ENCODE results near the gene SLN.

Gene SLN

GRCh38 chr11:107675902-107676301 is 36.0 kb downstream of the SLN start:
- DNase-seq (ENCODE audit: low read depth, low spot score) = no peak
- Histone ChIP-seq H3K9ac (ENCODE audit: insufficient read length, low read depth) (no peak overlapping the region), H3K4me3 (ENCODE audit: insufficient read length, low read depth) (no peak overlapping the region), H3K36me3 (ENCODE audit: insufficient read depth, insufficient read length, low read length) (no peaks in the 10 kb centered on the region), H3K9me3 (ENCODE audit: insufficient read depth, low read length) (no peaks in the 10 kb centered on the region), H3K27me3 (ENCODE audit: insufficient read depth, insufficient read length) (no peaks in the 10 kb centered on the region), H3K4me1 (ENCODE audit: insufficient read depth, insufficient read length) (no peaks in the 10 kb centered on the region)
- no peak for TF ChIP-seq ZNF274 (IDR thresholded peaks at IDR 0.05; ENCODE audit: low read depth, low read length)
- TF ChIP-seq SUZ12 (IDR thresholded peaks at IDR 0.05; ENCODE audit: extremely low read depth, insufficient read depth, insufficient read length) = no peak
- no peak for TF ChIP-seq YY1 (IDR thresholded peaks at IDR 0.05; ENCODE audit: insufficient read depth, insufficient read length)

GRCh38 chr11:107669893-107670601 is 41.8 kb downstream of the SLN start:
- Histone ChIP-seq H3K27me3 (ENCODE audit: insufficient read depth, insufficient read length) (no peaks in the 10 kb centered on the region), H3K4me3 (ENCODE audit: insufficient read length, low read depth) (no peak overlapping the region), H3K9ac (ENCODE audit: insufficient read length, low read depth) (no peak overlapping the region), H3K36me3 (ENCODE audit: insufficient read depth, insufficient read length, low read length) (no peaks in the 10 kb centered on the region), H3K9me3 (ENCODE audit: insufficient read depth, low read length) (no peaks in the 10 kb centered on the region), H3K4me1 (ENCODE audit: insufficient read depth, insufficient read length) (no peaks in the 10 kb centered on the region)
- TF ChIP-seq YY1 (IDR thresholded peaks at IDR 0.05; ENCODE audit: insufficient read depth, insufficient read length) (no peak), ZNF274 (IDR thresholded peaks at IDR 0.05; ENCODE audit: low read depth, low read length) (no peak), SUZ12 (IDR thresholded peaks at IDR 0.05; ENCODE audit: extremely low read depth, insufficient read depth, insufficient read length) (no peak)
- no peak for DNase-seq (ENCODE audit: low read depth, low spot score)

GRCh38 chr11:107669191-107669740 is 42.6 kb downstream of the SLN start:
- no peaks in the 10 kb centered on the region for H3K27me3 ChIP-seq (ENCODE audit: insufficient read depth, insufficient read length)
- DNase-seq (ENCODE audit: low read depth, low spot score) = no peak
- no peak overlapping the region for H3K9ac ChIP-seq (ENCODE audit: insufficient read length, low read depth)
- no peak overlapping the region for H3K4me3 ChIP-seq (ENCODE audit: insufficient read length, low read depth)
- no peaks in the 10 kb centered on the region for H3K9me3 ChIP-seq (ENCODE audit: insufficient read depth, low read length)
- no peaks in the 10 kb centered on the region for H3K36me3 ChIP-seq (ENCODE audit: insufficient read depth, insufficient read length, low read length)
- no peaks in the 10 kb centered on the region for H3K4me1 ChIP-seq (ENCODE audit: insufficient read depth, insufficient read length)
- TF ChIP-seq YY1 (IDR thresholded peaks at IDR 0.05; ENCODE audit: insufficient read depth, insufficient read length) (no peak), ZNF274 (IDR thresholded peaks at IDR 0.05; ENCODE audit: low read depth, low read length) (no peak), SUZ12 (IDR thresholded peaks at IDR 0.05; ENCODE audit: extremely low read depth, insufficient read depth, insufficient read length) (no peak)

- no peak overlapping the region for H3K4me3 ChIP-seq (ENCODE audit: insufficient read length, low read depth)
These were observed 44.8 kb downstream of the SLN start for GRCh38 chr11:107666911-107667613.

GRCh38 chr11:107665018-107665417 is 46.8 kb downstream of the SLN start:
- no peak for TF ChIP-seq SUZ12 (IDR thresholded peaks at IDR 0.05; ENCODE audit: extremely low read depth, insufficient read depth, insufficient read length)
- no peak for TF ChIP-seq ZNF274 (IDR thresholded peaks at IDR 0.05; ENCODE audit: low read depth, low read length)
- TF ChIP-seq YY1 (IDR thresholded peaks at IDR 0.05; ENCODE audit: insufficient read depth, insufficient read length) = no peak
- Histone ChIP-seq H3K9ac (ENCODE audit: insufficient read length, low read depth) (no peak overlapping the region), H3K36me3 (ENCODE audit: insufficient read depth, insufficient read length, low read length) (no peaks in the 10 kb centered on the region), H3K27me3 (ENCODE audit: insufficient read depth, insufficient read length) (no peaks in the 10 kb centered on the region), H3K4me1 (ENCODE audit: insufficient read depth, insufficient read length) (no peaks in the 10 kb centered on the region), H3K9me3 (ENCODE audit: insufficient read depth, low read length) (no peaks in the 10 kb centered on the region), H3K4me3 (ENCODE audit: insufficient read length, low read depth) (no peak overlapping the region)
- DNase-seq (ENCODE audit: low read depth, low spot score) = no peak

More at GRCh38 chr11:107666911-107667613, 44.8 kb downstream of the SLN start:
- Histone ChIP-seq H3K27me3 (ENCODE audit: insufficient read depth, insufficient read length) (no peaks in the 10 kb centered on the region), H3K9ac (ENCODE audit: insufficient read length, low read depth) (no peak overlapping the region), H3K4me1 (ENCODE audit: insufficient read depth, insufficient read length) (no peaks in the 10 kb centered on the region), H3K36me3 (ENCODE audit: insufficient read depth, insufficient read length, low read length) (no peaks in the 10 kb centered on the region), H3K9me3 (ENCODE audit: insufficient read depth, low read length) (no peaks in the 10 kb centered on the region)
- no peak for DNase-seq (ENCODE audit: low read depth, low spot score)
- TF ChIP-seq ZNF274 (IDR thresholded peaks at IDR 0.05; ENCODE audit: low read depth, low read length) = no peak
- TF ChIP-seq YY1 (IDR thresholded peaks at IDR 0.05; ENCODE audit: insufficient read depth, insufficient read length) = no peak
- no peak for TF ChIP-seq SUZ12 (IDR thresholded peaks at IDR 0.05; ENCODE audit: extremely low read depth, insufficient read depth, insufficient read length)

GRCh38 chr11:107661656-107662055 is 50.2 kb downstream of the SLN start:
- Histone ChIP-seq H3K9ac (ENCODE audit: insufficient read length, low read depth) (no peak overlapping the region), H3K36me3 (ENCODE audit: insufficient read depth, insufficient read length, low read length) (no peaks in the 10 kb centered on the region), H3K4me3 (ENCODE audit: insufficient read length, low read depth) (no peak overlapping the region), H3K4me1 (ENCODE audit: insufficient read depth, insufficient read length) (no peaks in the 10 kb centered on the region), H3K9me3 (ENCODE audit: insufficient read depth, low read length) (no peaks in the 10 kb centered on the region), H3K27me3 (ENCODE audit: insufficient read depth, insufficient read length) (no peaks in the 10 kb centered on the region)
- no peak for DNase-seq (ENCODE audit: low read depth, low spot score)
- TF ChIP-seq SUZ12 (IDR thresholded peaks at IDR 0.05; ENCODE audit: extremely low read depth, insufficient read depth, insufficient read length) (no peak), YY1 (IDR thresholded peaks at IDR 0.05; ENCODE audit: insufficient read depth, insufficient read length) (no peak), ZNF274 (IDR thresholded peaks at IDR 0.05; ENCODE audit: low read depth, low read length) (no peak)

- Histone ChIP-seq H3K4me3 (ENCODE audit: insufficient read length, low read depth) (no peak overlapping the region), H3K36me3 (ENCODE audit: insufficient read depth, insufficient read length, low read length) (no peaks in the 10 kb centered on the region), H3K9me3 (ENCODE audit: insufficient read depth, low read length) (no peaks in the 10 kb centered on the region), H3K4me1 (ENCODE audit: insufficient read depth, insufficient read length) (no peaks in the 10 kb centered on the region), H3K27me3 (ENCODE audit: insufficient read depth, insufficient read length) (no peaks in the 10 kb centered on the region), H3K9ac (ENCODE audit: insufficient read length, low read depth) (no peak overlapping the region)
- no peak for TF ChIP-seq ZNF274 (IDR thresholded peaks at IDR 0.05; ENCODE audit: low read depth, low read length)
- no peak for TF ChIP-seq YY1 (IDR thresholded peaks at IDR 0.05; ENCODE audit: insufficient read depth, insufficient read length)
- TF ChIP-seq SUZ12 (IDR thresholded peaks at IDR 0.05; ENCODE audit: extremely low read depth, insufficient read depth, insufficient read length) = no peak
- no peak for DNase-seq (ENCODE audit: low read depth, low spot score)
These were observed 51.8 kb downstream of the SLN start for GRCh38 chr11:107660066-107660465.

Data from NT2/D1 (cell line).